GM21528 (cell line): ENCODE measurements around the gene SLC8A1.

Experiments
- ATAC-seq: cut with Tn5 transposase; IDR thresholded peaks from one replicate; pipeline ENCODE4 v1.9.1; 2021; ENCODE audit warnings: mild to moderate bottlenecking, moderate library complexity; ENCODE audit not compliant: unreplicated experiment, low FRiP score

The SLC8A1 gene

DNA sequence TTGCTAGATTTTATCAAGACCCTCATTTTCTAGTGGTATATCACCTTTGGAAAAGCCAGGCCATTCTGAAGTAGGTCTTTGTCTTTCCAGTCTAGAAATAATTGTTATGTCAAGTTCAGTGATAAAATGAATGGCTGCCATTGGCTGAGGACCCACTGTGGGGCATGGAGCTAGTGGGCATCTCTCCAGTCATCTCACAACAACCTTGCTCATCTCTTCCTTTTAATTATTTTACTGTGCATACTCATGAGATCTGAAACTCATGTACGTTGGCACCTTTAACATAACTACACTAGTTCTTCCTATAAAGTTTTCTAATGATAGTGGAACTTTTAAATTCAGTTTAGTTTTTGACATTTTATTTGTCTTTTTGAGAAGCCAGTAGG, 240.9 kb downstream of the SLC8A1 start:
- ATAC-seq: no peak

DNA sequence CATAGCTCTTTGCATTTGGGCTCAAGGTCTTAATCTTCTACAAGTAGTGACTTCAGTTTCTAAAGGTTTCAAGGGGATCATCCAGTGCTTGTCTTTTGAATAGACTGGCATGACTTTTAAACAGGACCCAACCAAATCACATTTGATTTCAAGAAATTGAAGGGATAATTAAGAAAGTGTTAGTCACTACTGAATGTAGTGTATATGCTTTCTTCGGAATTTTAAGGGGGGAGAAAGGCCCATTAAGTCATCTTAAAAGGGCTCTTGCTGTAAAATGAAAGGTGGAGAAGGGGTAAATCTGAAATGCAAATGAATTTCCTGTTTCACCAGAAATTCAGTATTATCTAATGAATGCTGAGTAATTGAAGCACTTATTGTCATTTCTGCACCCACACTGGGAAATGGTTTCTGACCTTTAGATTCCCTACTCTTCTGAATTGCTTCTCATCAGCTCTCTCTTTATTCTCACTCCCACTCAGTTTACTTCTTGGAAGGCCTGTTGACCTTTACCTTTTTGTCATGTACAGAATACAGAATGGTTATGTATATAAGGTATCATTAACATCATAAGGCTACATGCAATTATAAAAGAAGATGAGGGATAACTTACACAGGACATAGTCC, 241.4 kb downstream of the SLC8A1 start:
- ATAC-seq: no peak

- no peak for ATAC-seq
Observed at GRCh38 chr2:40209761-40210160, 242.1 kb downstream of the SLC8A1 start.

DNA sequence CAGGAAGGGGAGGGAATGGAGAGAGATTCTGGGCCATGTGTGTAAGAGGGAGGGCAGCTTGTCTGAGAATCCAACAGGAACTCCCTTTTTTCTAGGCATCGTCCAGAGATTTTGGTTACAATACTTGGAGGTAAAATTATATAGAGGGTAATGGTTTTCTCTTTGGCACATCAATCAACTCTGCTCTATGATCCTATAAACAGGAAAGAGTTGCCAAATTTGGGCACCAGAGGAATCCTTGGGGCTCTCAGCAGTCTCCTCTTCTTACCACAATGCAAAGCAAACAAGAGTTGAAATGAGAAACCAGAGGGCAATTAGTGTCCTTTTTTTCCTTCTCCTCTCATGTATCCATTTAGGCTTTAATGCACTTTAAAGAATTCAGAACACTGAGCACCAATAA, 243.4 kb downstream of the SLC8A1 start:
- no peak for ATAC-seq

DNA sequence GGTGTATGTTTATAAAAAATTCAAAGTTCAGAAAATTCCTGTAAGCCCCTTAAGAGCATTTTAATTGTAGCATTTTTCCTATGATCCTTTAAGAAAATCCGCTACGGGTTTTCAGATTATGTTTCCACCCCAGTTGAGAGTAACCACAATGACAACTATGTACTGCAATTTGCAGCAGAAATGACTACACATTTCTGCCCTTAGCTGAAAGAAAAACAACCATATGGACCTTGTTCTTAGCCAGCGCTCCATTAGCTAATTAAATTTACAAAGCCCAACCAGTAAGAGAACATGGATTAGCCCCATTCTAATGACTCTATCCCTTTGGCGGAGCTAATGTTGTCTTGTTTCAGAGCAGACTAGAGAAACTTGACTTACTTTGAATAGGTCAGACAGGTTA, 247.6 kb downstream of the SLC8A1 start:
- no peak for ATAC-seq

DNA sequence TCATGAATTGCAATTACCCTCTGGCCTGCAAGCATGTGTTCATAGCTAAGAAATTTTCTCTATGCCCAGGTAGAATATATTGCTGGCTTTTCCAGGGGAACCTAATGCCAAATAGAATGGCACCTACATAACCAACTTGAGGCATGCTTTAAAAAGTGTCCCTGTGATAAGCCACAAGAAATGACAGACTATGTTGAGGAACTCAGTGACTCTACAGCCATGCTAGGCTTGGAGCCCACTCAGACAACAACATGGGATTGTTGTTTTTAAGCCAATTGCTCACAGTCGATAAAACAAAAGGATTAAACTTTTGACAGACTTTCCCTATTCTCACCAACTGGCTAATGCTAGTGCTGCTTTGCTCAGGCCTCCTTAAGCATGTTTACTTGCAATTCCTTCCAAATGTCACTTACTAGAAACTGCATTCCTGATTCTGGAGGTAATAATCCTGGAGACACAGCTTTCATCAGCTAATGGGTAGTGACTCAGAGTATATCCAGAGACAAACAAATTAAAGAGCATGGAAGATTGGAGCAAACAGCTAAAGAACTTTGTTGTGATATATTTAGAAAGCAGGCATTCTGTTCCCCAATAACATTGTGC, 249.0 kb downstream of the SLC8A1 start:
- ATAC-seq: no peak

DNA sequence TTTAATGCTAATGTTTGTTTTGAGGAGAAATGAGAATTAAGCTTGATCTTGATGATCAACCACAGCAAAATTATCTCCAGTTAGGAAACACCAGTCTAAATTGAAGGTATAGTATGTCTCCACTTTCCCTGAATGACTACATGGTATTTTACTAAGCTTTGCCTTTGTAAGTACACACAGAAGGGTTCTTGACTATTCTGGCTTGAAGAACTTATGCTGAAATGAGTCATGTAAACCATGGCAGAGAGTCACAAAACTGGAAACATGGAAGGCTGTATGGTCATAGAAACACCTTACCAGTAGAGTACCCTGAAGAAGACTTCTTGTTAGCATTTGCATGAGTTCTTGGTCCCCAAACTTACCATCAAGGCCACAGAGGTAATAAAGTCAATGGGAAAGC, 250.5 kb downstream of the SLC8A1 start:
- no peak for ATAC-seq

DNA sequence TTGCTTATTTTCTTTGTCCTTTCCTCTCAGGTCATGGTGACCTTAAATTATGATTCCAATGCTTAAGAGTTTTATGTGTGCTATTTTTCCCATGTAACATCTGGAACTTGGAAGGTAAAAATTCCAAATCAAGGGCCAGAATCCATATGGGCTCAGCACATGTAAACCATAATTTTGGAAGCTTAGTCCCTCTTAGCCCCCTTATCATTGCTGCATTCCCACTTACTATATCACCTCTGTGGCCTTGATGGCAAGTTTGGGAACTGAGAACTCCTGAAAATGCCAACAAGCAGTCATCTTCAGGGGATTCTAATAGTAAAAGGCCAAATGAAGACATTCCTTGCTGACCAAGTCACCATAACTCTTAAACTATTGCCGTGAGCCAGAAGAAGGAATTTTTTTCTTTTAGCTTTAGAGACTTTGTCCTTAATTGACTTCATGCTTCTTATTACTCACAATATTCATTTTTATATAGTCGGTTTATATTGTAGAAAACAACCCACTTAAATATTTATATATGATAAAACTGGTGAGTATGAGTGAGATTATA, 251.4 kb downstream of the SLC8A1 start:
- ATAC-seq: no peak

GRCh38 chr2:40199771-40200170, 252.1 kb downstream of the SLC8A1 start:
- no peak for ATAC-seq

DNA sequence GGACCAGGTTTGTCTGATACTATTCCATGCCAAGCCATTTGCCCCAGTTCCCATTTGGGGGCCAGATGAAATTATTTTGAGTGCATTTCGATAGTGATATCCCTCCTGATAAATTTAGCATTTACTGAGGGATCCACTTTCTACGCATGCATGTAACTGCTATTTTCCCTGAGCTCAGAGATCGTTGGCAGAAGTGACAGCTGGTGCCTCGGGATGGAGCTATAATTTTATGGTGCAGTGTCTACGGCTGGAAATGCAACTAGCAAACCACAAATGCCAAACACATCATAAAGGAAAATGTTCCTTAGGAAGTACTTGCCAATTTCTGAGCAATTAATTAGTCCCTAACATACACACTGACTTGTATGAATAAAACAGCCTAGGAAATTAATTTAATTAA, 254.8 kb downstream of the SLC8A1 start:
- no peak for ATAC-seq

DNA sequence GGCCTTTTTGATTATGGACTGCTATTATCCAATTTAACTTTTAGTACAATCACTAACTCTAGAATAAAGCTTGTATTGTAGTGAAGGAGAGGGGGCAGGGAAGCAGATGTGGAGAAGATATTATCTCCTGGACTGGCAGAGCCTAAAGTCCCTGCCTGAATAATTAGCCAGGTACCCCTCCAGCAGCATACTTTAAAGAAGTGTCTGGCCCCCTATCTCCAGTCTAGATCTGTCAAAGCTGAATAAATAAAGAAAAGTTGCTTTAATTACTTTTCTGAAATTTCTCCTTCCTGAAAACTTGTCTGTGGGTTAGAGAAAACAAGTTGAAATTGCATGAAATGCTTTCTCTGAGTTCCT, 258.2 kb downstream of the SLC8A1 start:
- ATAC-seq: no peak

- ATAC-seq: no peak
Observed at GRCh38 chr2:40192864-40193669, 258.8 kb downstream of the SLC8A1 start.

DNA sequence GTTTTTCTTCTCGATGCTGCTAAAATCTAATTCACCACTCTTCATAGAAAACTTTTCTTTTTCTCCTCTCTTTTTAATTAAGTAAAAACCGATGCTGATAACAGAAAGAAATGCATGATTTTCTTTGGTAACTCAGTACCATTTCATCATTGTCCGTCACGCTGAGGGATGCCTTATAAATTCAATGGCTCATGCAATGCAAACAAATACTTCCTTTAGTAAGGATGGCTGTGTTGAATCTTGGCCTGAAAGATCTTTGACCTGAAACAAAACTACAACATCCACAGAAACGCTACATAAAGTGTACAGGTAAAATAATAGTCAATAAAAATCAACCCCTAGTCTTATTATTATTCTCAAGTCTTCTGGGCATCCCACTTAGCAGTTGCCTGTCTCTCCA, 261.4 kb downstream of the SLC8A1 start:
- ATAC-seq: no peak

GRCh38 chr2:40189881-40190280, 262.0 kb downstream of the SLC8A1 start:
- ATAC-seq: no peak

GRCh38 chr2:40187054-40187453, 264.8 kb downstream of the SLC8A1 start:
- no peak for ATAC-seq

GRCh38 chr2:40184551-40184950, 267.3 kb downstream of the SLC8A1 start:
- no peak for ATAC-seq

DNA sequence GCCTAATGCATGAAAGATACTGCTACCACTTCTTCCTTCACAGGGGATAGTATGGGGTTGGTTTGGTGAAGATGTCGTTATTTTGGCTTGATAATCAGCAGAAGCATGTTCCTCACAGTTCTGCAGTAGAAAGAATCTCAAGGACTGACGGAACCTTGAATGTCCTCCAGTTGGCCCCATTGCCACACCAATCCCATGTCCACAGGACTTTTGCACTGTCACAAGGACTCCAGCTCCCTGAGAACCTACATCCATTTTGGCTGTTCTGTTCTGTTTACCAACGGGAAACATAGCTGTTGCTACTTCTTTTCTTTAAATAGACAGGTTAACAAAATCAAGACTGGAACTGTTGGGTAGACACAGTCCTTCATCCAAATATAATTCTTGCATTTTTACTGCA, 270.0 kb downstream of the SLC8A1 start:
- ATAC-seq: no peak

- ATAC-seq: no peak
Observed at GRCh38 chr2:40179801-40180200, 272.1 kb downstream of the SLC8A1 start.

DNA sequence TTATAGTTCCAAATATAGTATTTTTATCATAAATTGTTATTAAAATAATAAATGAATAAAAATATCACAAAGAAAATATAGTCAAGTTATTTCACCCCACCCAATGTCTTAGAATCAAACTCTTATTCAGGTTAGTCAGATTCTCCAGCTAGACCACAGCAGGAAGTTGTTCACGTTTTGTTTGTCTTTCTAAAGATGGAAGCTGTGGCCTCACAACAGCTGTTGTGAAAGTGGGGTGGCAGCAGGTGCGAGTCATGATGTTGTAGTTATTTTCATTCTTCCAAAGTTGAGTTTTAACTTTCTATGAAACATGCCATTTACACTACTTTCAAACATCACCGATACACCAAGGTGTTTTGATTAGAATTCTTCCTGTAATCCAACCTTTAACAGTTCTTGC, 272.9 kb downstream of the SLC8A1 start:
- ATAC-seq: peak; percentile 71

- no peak for ATAC-seq
Observed at GRCh38 chr2:40178171-40178778, 273.6 kb downstream of the SLC8A1 start.

DNA sequence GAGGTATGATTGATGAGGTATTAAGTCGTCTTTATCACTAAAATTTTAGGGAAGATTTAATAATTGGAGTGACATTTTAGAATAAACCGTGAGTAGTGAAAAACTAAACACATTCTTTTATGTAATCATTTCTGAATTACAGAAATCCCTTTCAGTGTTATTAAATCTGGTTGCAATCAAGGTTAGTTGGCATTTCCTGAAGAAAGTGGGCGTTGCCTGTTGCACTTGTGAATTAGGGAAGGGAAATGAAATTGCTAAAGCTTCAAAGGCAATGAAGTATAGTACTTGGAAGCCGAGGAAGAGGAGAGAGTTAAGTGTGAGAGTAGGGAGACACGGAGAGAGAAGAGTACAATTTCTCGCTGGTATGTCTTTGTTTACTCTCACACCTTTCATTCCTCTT, 274.5 kb downstream of the SLC8A1 start:
- ATAC-seq: no peak
